Hepatocyte (in vitro differentiated cells): ENCODE data around the gene XPO6. TPM values are rescaled to one million over a fixed set of nuclear protein-coding genes. Genes with fewer than 3 reads are reported as not detected.

Experiments
- DNase-seq: peaks from one replicate; pipeline ENCODE4 v3.0.0-alpha.2; 2016; ENCODE audit warnings: low spot score
- H2AFZ ChIP-seq: fragments of 200-600 bp; sonication (generic); 2 replicates; pipeline ENCODE4 v1.6.0; 2016; ENCODE audit warnings: antibody characterized with exemption, mild to moderate bottlenecking
- H3K27ac ChIP-seq: fragments of 200-600 bp; sonication (generic); 2 replicates; pipeline ENCODE4 v1.5.1; 2016; ENCODE audit warnings: mild to moderate bottlenecking
- H3K27me3 ChIP-seq: fragments of 200-600 bp; sonication (generic); 2 replicates; pipeline ENCODE4 v1.6.1; 2016
- H3K36me3 ChIP-seq: fragments of 200-600 bp; sonication (generic); replicated peaks from 2 replicates; pipeline ENCODE4 v1.5.1; 2016; ENCODE audit warnings: low read depth; ENCODE audit not compliant: insufficient read depth
- H3K4me1 ChIP-seq: fragments of 200-600 bp; sonication (generic); 2 replicates; pipeline ENCODE4 v1.5.1; 2016; ENCODE audit warnings: mild to moderate bottlenecking, moderate library complexity; ENCODE audit not compliant: insufficient read depth
- H3K4me2 ChIP-seq: fragments of 200-600 bp; sonication (generic); 2 replicates; pipeline ENCODE4 v1.6.0; 2016
- H3K4me3 ChIP-seq: fragments of 200-600 bp; sonication (generic); 2 replicates; pipeline ENCODE4 v1.5.1; 2016; ENCODE audit warnings: mild to moderate bottlenecking
- H3K79me2 ChIP-seq: fragments of 200-600 bp; sonication (generic); 2 replicates; pipeline ENCODE4 v1.6.0; 2017; ENCODE audit warnings: mild to moderate bottlenecking
- H3K9me2 ChIP-seq: fragments of 200-600 bp; sonication (generic); replicated peaks from 2 replicates; pipeline ENCODE4 v1.6.0; 2017; ENCODE audit warnings: mild to moderate bottlenecking; ENCODE audit not compliant: insufficient read depth
- H3K9me3 ChIP-seq: fragments of 200-600 bp; sonication (generic); 2 replicates; pipeline ENCODE4 v1.5.1; 2016; ENCODE audit warnings: low read depth, mild to moderate bottlenecking
- H4K20me1 ChIP-seq: fragments of 200-600 bp; sonication (generic); 2 replicates; pipeline ENCODE4 v1.6.0; 2016; ENCODE audit warnings: mild to moderate bottlenecking; ENCODE audit not compliant: insufficient read depth, poor library complexity, severe bottlenecking
- CTCF ChIP-seq: fragments of 200-600 bp; sonication (generic); IDR thresholded peaks from 2 replicates; pipeline ENCODE4 v1.5.1; 2016; ENCODE audit warnings: antibody characterized with exemption, mild to moderate bottlenecking; ENCODE audit not compliant: poor library complexity
- EZH2 ChIP-seq: fragments of 200-600 bp; sonication (generic); IDR thresholded peaks from 2 replicates; pipeline ENCODE4 v1.6.1; 2016; ENCODE audit warnings: antibody characterized with exemption, mild to moderate bottlenecking, borderline replicate concordance
- EZH2phosphoT487 ChIP-seq: fragments of 200-600 bp; sonication (generic); IDR thresholded peaks from one replicate; pipeline ENCODE4 v1.6.1; 2018; ENCODE audit warnings: antibody characterized with exemption, mild to moderate bottlenecking, low read depth, moderate library complexity; ENCODE audit not compliant: unreplicated experiment, severe bottlenecking
- WGBS: methylation state at CpG from one replicate; pipeline ENCODE4 v1.1.6; 2016; ENCODE audit warnings: low lambda C conversion rate; ENCODE audit errors: missing lambda C conversion rate; 5-methylcytosine and 5-hydroxymethylcytosine counted together
- polyA plus RNA-seq: library from polyadenylated mRNA; unstranded; fragments of >200 nt; fragmentation: Nextera tagmentation; extraction: Ambion mirVana; gene quantifications from 2 replicates; pipeline ENCODE4 v1.2.1, GENCODE V29; 2016
- total RNA-seq: library from RNA; depleted of rRNA; stranded (reverse); fragments of >200 nt; gene quantifications from 2 replicates; pipeline ENCODE4 v1.2.3, GENCODE V29; 2014

The XPO6 gene
- total and polyA plus RNA-seq, 2 experiments from 2014 or later: 39.8 to 111 TPM

GRCh38 chr16:28131181-28131580, 80.6 kb downstream of the XPO6 start:
- WGBS: 91% methylated on average over 6 of the region's 6 CpGs
- no peak overlapping the region for H2AFZ ChIP-seq
- no peak overlapping the region for H3K4me2 ChIP-seq
- no peaks in the 10 kb centered on the region for H4K20me1 ChIP-seq
- no peak for DNase-seq
- no peak for TF ChIP-seq EZH2phosphoT487
- TF ChIP-seq CTCF: no peak
- TF ChIP-seq EZH2: no peak
- no peaks in the 10 kb centered on the region for H3K9me3 ChIP-seq
- no peaks in the 10 kb centered on the region for H3K9me2 ChIP-seq
- no peaks in the 10 kb centered on the region for H3K79me2 ChIP-seq
- no peaks in the 10 kb centered on the region for H3K27me3 ChIP-seq
- no peaks in the 10 kb centered on the region for H3K36me3 ChIP-seq
- no peak overlapping the region for H3K27ac ChIP-seq
- H3K4me1 ChIP-seq: no peaks in the 10 kb centered on the region
- no peak overlapping the region for H3K4me3 ChIP-seq

DNA sequence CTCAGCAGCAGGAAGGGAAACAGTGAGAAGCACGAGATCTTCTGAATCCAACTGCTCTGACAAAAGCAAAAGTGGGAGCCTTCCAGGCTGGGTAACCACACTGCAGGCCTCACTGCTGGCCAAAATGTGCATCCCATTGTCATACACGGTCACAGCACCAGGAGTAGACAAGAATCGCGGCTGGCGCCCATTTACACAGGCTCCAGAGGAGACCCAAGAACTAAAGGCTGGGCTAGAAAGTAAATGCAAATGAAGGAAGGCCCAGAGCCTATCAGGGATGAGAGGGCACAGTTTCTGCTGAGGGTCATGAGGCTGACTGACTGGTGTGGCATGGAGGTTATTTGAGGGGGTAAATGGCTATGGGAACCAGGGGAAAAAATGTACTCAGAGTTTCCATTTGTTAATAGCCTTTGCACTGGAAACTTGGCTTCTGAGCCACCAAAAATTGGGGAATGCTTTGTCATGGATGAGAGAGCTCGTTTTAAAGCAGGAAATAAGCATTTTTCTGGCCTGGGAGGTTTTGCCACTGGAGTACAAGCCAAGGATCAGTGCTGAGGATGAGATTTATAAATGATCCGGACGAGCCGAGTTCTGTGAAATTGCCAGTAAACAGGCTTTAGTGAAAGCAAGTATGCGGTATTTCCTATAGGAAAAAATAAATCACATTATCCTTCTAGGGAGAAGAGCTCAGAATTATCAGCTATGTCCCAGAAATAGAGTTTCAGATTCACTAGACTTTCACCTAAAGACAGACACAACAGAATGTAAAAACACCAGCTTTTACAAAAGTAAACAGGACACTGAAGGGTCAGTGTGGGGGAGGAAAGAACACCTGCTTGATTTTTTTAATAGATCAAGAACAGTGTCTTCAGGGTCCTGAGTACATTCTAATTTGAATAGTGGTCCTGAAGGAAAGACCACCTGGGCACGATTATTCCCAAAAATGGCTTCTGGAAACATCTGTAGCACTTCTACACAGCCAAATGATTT, 81.4 kb downstream of the XPO6 start:
- no peaks in the 10 kb centered on the region for H3K79me2 ChIP-seq
- H3K9me2 ChIP-seq: no peaks in the 10 kb centered on the region
- WGBS: 94% methylated on average over 11 of the region's 11 CpGs
- no peak overlapping the region for H3K4me2 ChIP-seq
- no peaks in the 10 kb centered on the region for H3K36me3 ChIP-seq
- H3K27me3 ChIP-seq: no peaks in the 10 kb centered on the region
- H3K27ac ChIP-seq: no peak overlapping the region
- no peaks in the 10 kb centered on the region for H3K4me1 ChIP-seq
- no peak overlapping the region for H3K4me3 ChIP-seq
- H4K20me1 ChIP-seq: no peaks in the 10 kb centered on the region
- TF ChIP-seq EZH2phosphoT487 (no peak), CTCF (no peak), EZH2 (no peak)
- no peak for DNase-seq
- H3K9me3 ChIP-seq: no peaks in the 10 kb centered on the region
- no peak overlapping the region for H2AFZ ChIP-seq

DNA sequence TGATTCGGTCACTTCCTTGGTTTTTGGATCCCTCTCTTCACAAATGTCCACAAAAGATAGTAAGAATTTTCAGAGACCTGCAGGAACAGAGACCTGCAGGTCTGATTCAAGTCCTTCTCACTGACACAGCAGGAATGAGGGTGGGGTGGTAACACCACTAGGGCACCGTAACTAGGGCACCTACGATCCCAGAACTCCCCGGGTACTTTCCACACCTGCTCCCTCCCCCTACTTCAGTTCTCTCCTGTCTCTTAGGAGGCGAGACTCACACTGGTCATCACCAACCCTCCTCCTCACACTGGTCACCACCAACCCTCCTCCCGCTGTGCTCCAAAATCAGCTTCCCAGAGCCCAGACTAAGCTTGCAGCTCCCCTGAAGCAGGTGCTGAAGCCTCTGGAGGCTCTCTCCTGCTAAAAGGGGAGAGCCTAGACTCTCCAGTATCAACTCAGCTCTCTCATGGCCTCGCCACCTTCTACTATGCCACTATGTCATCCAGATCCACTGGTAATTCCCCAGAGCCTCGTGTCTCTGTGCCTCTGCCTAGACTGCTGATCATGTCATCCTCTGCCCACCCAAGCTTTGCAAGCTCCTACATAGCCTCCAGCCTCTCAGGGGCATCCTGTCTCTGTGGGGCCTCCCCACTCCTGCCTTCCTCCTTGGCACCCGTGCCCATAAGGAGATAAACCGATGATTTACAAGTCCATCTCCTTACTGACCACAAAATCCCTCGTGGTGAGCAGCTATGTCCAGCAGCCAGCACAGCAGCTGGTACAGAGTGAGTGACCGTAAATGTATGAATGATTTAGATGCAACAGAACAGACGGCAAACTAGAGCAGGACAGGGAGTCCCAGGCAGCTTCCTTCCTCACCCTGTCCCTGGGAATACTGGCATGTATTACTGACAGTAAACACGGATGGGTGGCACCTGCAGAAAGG, 84.8 kb downstream of the XPO6 start:
- no peak overlapping the region for H2AFZ ChIP-seq
- H3K27me3 ChIP-seq: no peaks in the 10 kb centered on the region
- no peaks in the 10 kb centered on the region for H4K20me1 ChIP-seq
- H3K79me2 ChIP-seq: no peaks in the 10 kb centered on the region
- DNase-seq: no peak
- H3K36me3 ChIP-seq: no peaks in the 10 kb centered on the region
- H3K9me2 ChIP-seq: no peaks in the 10 kb centered on the region
- 98% methylated on average over 14 of the region's 14 CpGs for WGBS
- TF ChIP-seq CTCF (no peak), EZH2phosphoT487 (no peak), EZH2 (no peak)
- H3K4me2 ChIP-seq: no peak overlapping the region
- no peak overlapping the region for H3K4me3 ChIP-seq
- no peak overlapping the region for H3K27ac ChIP-seq
- H3K4me1 ChIP-seq: no peaks in the 10 kb centered on the region
- H3K9me3 ChIP-seq: no peaks in the 10 kb centered on the region
